UCSD-AML1 (cell line): ENCODE measurements around the gene HBE1.
A peak's percentile ranks its signal among the peaks of the same experiment; 100 is the strongest.
"Not testable (repeated sequence)": the region's sequence is repeated elsewhere in the genome, so short reads cannot be mapped to it uniquely, and the experiment has no call there.

Source experiments
- DNase-seq: peaks from one replicate; lab custom pipeline; 2025; ENCODE audit not compliant: unreplicated experiment; lab: John Stamatoyannopoulos, UW

The HBE1 gene

DNA sequence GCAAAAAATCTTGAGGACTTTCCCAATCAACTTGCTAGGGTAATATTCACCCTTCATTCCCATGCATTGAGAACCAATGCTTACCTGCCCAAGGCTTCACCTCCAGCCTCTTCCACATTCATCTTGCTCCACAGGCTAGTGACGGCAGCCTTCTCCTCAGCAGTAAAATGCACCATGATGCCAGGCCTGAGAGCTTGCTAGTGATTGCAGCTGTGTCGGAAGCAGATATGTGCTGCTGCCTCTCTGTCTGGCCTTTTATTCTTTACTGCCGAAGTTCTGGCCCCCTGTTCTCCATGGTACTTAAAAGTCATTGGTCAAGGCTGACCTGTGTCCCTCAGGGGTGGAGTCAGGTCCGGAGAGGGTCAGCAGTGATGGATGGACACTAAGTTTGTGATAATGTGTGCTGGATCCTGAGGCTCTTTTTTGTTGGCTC is at the start of gene HBE1:
Gene HBE1, minus strand, starts transcription at position 231 of the 433 bp plus-strand sequence. Its CDS starts 55 bp downstream, at position 176.
- no peak for DNase-seq

DNA sequence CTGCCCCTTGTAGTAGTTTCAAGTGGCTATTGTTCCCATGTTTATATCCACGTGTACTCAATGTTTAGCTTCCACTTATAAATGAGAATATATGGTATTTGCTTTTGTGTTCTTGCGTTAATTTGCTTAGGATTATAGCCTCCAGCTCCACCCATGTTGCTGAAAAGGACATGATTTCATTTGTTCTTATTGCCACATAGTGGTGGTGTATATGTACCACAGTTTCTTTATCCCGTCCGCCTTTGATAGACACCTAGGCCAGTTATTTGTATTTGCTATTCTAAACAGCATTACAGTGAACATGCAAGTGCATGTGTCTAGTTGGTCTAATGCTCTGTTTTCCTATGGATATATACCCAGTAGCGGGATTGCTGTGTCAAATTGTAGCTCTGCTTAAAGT is 47.5 kb upstream of the HBE1 start:
- no peak for DNase-seq

DNA sequence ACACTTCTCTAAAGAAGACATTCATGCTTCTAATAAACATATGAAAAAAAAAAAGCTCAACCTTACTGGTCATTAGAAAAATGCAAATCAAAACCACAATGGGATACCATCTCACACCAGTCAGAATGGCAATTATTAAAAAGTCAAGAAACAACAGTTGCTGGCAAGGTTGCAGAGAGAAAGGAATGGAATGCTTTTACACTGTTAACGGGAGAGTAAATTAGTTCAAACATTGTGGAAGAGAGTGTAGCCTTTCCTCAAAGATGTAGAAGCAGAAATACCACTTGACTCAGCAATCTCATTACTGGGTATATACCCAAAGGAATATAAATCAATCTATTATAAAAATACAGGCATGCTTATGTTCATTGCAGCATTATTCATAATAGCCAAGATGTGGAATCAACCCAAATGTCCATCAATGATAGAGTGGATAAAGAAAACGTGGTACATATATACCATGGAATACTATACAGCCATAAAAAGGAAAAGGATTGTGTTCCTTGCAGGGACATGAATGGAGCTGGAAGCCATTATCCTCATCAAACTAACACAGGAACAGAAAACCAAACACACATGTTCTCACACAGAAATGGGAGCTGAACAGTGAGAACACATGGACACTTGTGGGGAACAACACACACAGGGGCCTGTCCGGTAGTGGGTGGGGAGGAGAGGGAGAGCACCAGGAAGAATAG is 43.7 kb upstream of the HBE1 start:
- not testable (repeated sequence) for DNase-seq

GRCh38 chr11:5310423-5310822 is 40.7 kb upstream of the HBE1 start:
- no peak for DNase-seq

GRCh38 chr11:5307256-5308019 is 37.7 kb upstream of the HBE1 start:
- no peak for DNase-seq

DNA sequence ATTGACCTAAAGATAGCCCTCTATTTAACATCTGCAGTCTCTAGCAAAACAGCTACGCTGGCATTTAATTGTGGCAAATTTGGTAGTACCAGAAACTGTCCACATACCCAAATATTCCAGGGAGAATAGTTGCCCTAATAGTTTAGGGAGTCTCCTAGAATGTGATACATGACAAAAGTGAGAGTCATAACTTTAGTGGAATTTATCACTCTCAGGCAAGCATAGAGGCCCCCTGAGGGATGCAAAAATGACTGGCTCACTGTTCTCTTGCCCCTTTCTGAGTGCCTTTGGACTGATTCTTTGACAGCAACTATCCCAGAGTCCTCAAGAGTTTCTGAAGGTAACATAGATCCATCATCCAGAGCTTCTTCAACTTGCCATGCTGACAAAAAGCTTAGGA is 34.3 kb upstream of the HBE1 start:
- no peak for DNase-seq

GRCh38 chr11:5303626-5304025 is 33.9 kb upstream of the HBE1 start:
- DNase-seq: no peak

- DNase-seq: no peak
Observed at GRCh38 chr11:5301846-5302245, 32.1 kb upstream of the HBE1 start, which contains the start of gene OR51B4. Gene OR51B4 (minus strand): TSS chr11:5301946. CDS start chr11:5301946, 0 bp downstream.

- no peak for DNase-seq
Observed at GRCh38 chr11:5300251-5300650, 30.5 kb upstream of the HBE1 start.

DNA sequence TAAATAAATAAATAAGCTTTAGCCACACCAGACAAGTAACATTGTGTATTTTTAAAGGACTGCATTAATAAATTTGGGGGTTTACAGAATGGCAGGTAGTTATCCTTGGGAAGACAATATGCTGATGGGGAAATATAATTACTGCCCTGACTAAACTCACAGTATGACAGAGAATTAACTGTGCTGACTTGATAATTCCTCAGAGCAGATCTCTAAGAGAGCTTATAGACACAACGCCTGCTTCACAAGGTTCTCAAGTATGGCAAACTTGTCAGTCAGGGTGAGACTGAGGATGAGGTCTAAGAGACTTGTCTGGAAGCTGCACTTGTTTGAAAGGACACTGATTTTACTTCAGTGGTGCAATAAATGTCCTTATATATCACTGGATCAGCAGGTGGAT is 28.7 kb upstream of the HBE1 start:
- no peak for DNase-seq

DNA sequence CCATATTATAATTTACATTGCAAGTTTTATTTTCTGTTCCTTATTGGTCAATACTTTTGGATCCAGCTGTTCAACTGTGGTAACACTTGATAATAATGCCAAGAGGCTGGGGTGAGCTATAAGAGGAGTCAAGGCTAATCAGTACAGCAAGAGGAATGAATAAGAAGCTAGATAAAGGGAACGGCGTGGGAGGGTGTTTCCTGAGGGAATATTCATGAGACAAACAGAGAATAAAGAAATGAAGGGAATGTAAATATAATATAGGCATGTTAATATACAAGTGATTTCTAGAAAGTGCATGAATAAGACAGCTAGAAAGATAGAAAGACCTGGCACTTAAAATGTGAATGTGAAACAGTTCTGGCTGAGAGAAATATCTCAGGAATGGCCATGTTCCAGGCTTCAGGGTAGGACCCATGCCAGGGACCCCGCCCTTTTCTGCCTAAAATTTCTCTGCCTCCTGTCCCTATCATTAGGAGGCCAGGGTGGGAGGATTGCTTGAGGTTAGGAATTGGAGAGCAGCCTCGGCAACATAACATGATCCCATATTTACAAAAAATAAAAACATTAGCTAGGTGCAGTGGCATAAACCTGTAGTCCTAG is 28.1 kb upstream of the HBE1 start:
- no peak for DNase-seq

DNA sequence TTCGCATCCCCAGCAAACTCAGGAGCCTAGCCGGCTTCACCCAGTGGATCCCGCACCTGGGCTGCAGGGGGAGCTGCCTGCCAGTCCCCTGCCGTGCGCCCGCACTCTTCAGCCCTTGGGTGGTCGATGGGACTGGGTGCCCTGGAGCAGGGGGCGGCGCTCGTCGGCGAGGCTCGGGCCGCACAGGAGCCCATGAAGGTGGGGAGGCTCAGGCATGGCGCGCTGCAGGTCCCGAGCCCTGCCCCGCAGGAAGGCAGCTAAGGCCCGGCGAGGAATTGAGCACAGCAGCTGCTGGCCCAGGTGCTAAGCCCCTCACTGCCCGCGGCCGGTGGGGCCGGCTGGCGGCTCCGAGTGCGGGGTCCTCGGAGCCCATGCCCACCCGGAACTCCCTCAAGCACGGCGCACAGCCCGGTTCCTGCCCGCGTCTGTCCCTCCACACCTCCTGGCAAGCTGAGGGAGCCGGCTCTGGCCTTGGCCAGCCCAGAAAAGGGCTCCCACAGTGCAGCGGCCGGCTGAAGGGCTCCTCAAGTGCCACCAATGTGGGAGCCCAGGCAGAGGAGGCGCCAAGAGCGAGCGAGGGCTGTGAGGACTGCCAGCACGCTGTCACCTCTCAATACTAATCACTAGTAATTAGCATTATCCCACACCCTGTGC is 24.7 kb upstream of the HBE1 start:
- DNase-seq: not testable (repeated sequence)

- no peak for DNase-seq
Observed at GRCh38 chr11:5293028-5293427, 23.3 kb upstream of the HBE1 start.

- DNase-seq: peak; percentile 17
Observed at GRCh38 chr11:5291207-5291838, 21.6 kb upstream of the HBE1 start.

DNA sequence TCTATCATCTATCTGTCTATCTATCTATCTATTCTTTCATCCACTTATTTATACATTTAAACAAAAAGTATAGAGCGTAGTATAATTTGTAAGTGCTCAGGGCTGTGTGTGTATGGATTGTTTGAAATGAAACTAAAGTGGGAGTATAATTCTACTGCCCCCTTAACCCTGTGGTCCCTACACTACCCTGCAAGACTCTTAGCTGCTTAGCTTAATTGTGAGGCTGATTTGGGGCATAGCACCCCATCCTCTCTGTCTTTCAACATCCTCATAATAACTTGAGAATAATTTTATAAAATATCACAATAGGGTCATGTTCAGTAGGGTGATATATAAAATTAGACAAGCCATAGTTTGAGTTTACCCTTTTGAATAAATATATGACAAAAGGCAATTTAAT is 20.4 kb upstream of the HBE1 start:
- DNase-seq: no peak

- DNase-seq: no peak
Observed at GRCh38 chr11:5289696-5290095, 20.0 kb upstream of the HBE1 start.

DNA sequence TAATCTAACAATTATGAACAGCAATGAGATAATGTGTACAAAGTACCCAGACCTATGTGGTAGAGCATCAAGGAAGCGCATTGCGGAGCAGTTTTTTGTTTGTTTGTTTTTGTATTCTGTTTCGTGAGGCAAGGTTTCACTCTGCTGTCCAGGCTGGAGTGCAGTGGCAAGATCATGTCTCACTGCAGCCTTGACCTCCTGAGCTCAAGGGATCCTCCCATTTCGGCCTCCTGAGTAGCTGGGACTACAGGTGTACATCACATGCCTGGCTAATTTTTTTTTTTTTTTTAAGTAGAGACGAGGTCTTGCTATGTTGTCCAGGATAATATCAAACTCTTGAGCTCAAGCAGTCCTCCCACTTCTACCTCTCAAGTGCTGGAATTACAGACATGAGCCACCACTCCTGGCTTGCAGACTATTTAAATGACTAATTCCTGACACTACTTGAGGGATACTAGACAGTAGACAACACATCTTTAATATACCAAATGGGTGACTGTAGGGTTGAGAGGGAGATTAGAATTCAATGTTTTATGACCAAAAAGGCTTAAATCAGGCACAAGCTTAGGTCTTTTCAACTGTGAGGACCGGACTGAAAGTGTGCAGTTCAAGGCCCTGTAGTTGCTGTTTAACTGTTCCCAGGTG is 19.3 kb upstream of the HBE1 start:
- no peak for DNase-seq

GRCh38 chr11:5288108-5288905 is 18.6 kb upstream of the HBE1 start:
- DNase-seq: peak; percentile 14

DNA sequence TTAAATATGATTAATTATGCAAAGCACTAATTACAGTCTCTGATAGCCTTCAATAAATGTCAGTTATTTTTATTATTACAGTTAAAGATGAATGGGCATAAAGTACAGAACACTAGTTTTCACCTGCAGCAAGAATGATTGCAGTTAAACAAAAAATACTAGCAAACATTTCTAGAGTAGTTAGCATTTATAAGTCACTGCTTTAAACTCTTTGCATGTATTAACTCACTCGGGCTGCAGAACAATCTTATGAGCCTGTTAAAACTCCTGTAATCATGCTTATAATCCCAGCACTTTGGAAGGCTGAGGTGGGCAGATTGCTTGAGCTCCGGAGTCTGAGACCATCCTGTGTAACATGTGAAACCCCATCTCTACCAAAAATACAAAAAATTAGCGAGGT is 17.2 kb upstream of the HBE1 start:
- DNase-seq: no peak

DNA sequence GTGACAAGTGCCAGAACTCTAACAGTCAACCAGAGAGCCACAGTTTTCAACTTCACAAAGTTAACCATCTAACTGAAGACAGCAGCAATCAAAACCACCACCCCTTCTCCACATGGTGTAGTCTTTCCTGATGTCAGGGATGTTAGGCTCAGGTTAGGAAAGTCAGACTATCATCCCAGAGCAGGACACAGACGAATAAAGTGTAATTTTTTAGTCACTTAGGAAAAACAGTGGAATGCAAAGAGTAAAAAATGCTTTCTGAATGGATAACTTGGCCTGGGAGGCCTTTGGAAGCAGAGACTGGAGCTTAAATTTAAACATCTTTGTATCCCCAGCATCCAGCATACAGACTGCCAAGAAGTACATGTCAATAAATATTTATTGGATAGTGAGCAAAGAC is 16.6 kb upstream of the HBE1 start:
- no peak for DNase-seq
